CD14-positive monocyte (primary cell): ENCODE measurements around the gene SUSD6. TPM values are rescaled to one million over a fixed set of nuclear protein-coding genes. Genes with fewer than 3 reads are reported as not detected.

Source experiments
- DNase-seq, 3 donors: peaks; one replicate each; pipeline ENCODE4 v3.0.0-alpha.2; 2011 to 2022
- H2AFZ ChIP-seq: 2 replicates; pipeline ENCODE4 v1.6.0; 2012; ENCODE audit warnings: mild to moderate bottlenecking, low read depth, low read length, inconsistent platforms; ENCODE audit not compliant: insufficient read depth, poor library complexity, severe bottlenecking
- H3K27ac ChIP-seq, 2 donors: 1 replicate in 1 of 2; 2 replicates in 1 of 2; pipeline ENCODE4 v1.5.1; 2012 to 2013; ENCODE audit warnings: low read length in 2 of 2, control low read depth in 1 of 2, inconsistent platforms in 1 of 2, low read depth in 1 of 2, mild to moderate bottlenecking in 1 of 2
- H3K27me3 ChIP-seq, 2 donors: one replicate each; pipeline versions ENCODE4 v1.6.0 to v1.6.1; 2011 to 2013; ENCODE audit warnings: low read length in 2 of 2; ENCODE audit not compliant: control insufficient read depth in 2 of 2, insufficient read depth in 2 of 2
- H3K36me3 ChIP-seq, 2 donors: replicated peaks in 1 of 2; 1 replicate in 1 of 2; 2 replicates in 1 of 2; pipeline versions ENCODE4 v1.5.1 to v1.6.1; 2012 to 2013; ENCODE audit warnings: low read length in 2 of 2, control low read depth in 1 of 2, inconsistent platforms in 1 of 2, mild to moderate bottlenecking in 1 of 2; ENCODE audit not compliant: insufficient read depth in 2 of 2, control insufficient read depth in 1 of 2
- H3K4me1 ChIP-seq, 2 donors: 1 replicate in 1 of 2; 2 replicates in 1 of 2; pipeline versions ENCODE4 v1.5.1 to v1.6.1; 2012 to 2013; ENCODE audit warnings: low read length in 2 of 2, control low read depth in 1 of 2, inconsistent platforms in 1 of 2, mild to moderate bottlenecking in 1 of 2, moderate library complexity in 1 of 2; ENCODE audit not compliant: insufficient read depth in 2 of 2, control insufficient read depth in 1 of 2
- H3K4me2 ChIP-seq: replicated peaks from 2 replicates; pipeline ENCODE3; 2012; ENCODE audit warnings: low read length, moderate library complexity, mild to moderate bottlenecking; ENCODE audit not compliant: poor library complexity, severe bottlenecking; ENCODE audit errors: extremely low read depth
- H3K4me3 ChIP-seq, 3 experiments: fragments of 200-600 bp in 1 of 3; sonication (generic) in 1 of 3; replicated peaks in 1 of 3; 1 replicate in 2 of 3; 2 replicates in 1 of 3; pipeline ENCODE4 v1.5.1; 2011 to 2013; ENCODE audit warnings: low read length in 3 of 3, mild to moderate bottlenecking in 3 of 3, control low read depth in 2 of 3, low read depth in 2 of 3, inconsistent platforms in 1 of 3, moderate library complexity in 1 of 3
- H3K79me2 ChIP-seq: 2 replicates; pipeline ENCODE4 v1.6.0; 2012; ENCODE audit warnings: mild to moderate bottlenecking, control low read depth, inconsistent platforms, low read length, moderate library complexity; ENCODE audit not compliant: insufficient read depth
- H3K9ac ChIP-seq: 2 replicates; pipeline ENCODE4 v1.6.0; 2017; ENCODE audit warnings: low read length, mild to moderate bottlenecking; ENCODE audit not compliant: insufficient read depth, poor library complexity, severe bottlenecking
- H3K9me3 ChIP-seq, 2 donors: replicated peaks in 1 of 2; 1 replicate in 1 of 2; 2 replicates in 1 of 2; pipeline versions ENCODE4 v1.5.1 to v1.6.1; 2012 to 2013; ENCODE audit warnings: low read length in 2 of 2, control low read depth in 1 of 2; ENCODE audit not compliant: control insufficient read depth in 1 of 2, insufficient read depth in 1 of 2
- H4K20me1 ChIP-seq: 2 replicates; pipeline ENCODE4 v1.6.0; 2012; ENCODE audit warnings: mild to moderate bottlenecking, low read length, control low read depth, moderate library complexity; ENCODE audit not compliant: insufficient read depth
- H3K27ac Mint-ChIP-seq, 7 donors: one replicate each; pipeline ENCODE4 v1.8.0; 2020; ENCODE audit warnings: mild to moderate bottlenecking in 7 of 7, mixed read lengths in 7 of 7, moderate library complexity in 6 of 7, inconsistent platforms in 2 of 7
- H3K27me3 Mint-ChIP-seq, 3 donors: one replicate each; pipeline ENCODE4 v1.8.0; 2021 to 2022; ENCODE audit warnings: low read depth in 3 of 3, mild to moderate bottlenecking in 3 of 3, mixed read lengths in 3 of 3, moderate library complexity in 3 of 3, inconsistent platforms in 1 of 3
- H3K36me3 Mint-ChIP-seq, 2 donors: one replicate each; pipeline ENCODE4 v1.8.0; 2020; ENCODE audit warnings: mixed read lengths in 2 of 2, inconsistent platforms in 1 of 2, mild to moderate bottlenecking in 1 of 2
- H3K4me1 Mint-ChIP-seq: one replicate; pipeline ENCODE4 v1.8.0; 2020; ENCODE audit warnings: mild to moderate bottlenecking, mixed read lengths
- H3K4me3 Mint-ChIP-seq, 2 donors: one replicate each; pipeline ENCODE4 v1.8.0; 2020; ENCODE audit warnings: mild to moderate bottlenecking in 2 of 2, mixed read lengths in 2 of 2, moderate library complexity in 1 of 2
- H3K9me3 Mint-ChIP-seq, 7 donors: one replicate each; pipeline ENCODE4 v1.8.0; 2020 to 2022; ENCODE audit warnings: mixed read lengths in 7 of 7, mild to moderate bottlenecking in 6 of 7, moderate library complexity in 6 of 7, inconsistent platforms in 2 of 7
- WGBS: methylation state at CpG from one replicate; pipeline ENCODE4 v1.1.5; 2013; ENCODE audit warnings: missing lambda C conversion rate; ENCODE audit not compliant: insufficient coverage; 5-methylcytosine and 5-hydroxymethylcytosine counted together
- intact Hi-C, 2 donors: fragments of 100-400 bp; cut with micrococcal nuclease; formaldehyde crosslinking; loops; one replicate each; pipeline versions ENCODE4 v1.15.0 to v1.15.1; 2023
- polyA plus RNA-seq, 3 donors: library from polyadenylated mRNA; depleted of rRNA in 1 of 3; unstranded in 2 of 3; stranded (reverse) in 1 of 3; fragments of 300-500 nt in 2 of 3; fragments of >200 nt in 1 of 3; fragmentation: Illumina TruSeq in 2 of 3; gene quantifications; 1 replicate in 2 of 3; 2 replicates in 1 of 3; pipeline ENCODE4 v1.2.3, GENCODE V29; 2012 to 2021
- TF ChIP-seq, protein P1 (sequence below): fragments of 200-600 bp; IDR thresholded peaks from one replicate; pipeline ENCODE4 v1.8.0; 2022; ENCODE audit warnings: antibody characterized with exemption, mild to moderate bottlenecking

SUSD6 gene
- polyA plus RNA-seq, 3 donors: 17.3 to 81.8 (median 30.1) TPM

- H3K27ac Mint-ChIP-seq: no peak overlapping the region
- Histone ChIP-seq H3K4me1 (no peaks in the 10 kb centered on the region), H3K4me3 (no peak overlapping the region), H4K20me1 (no peaks in the 10 kb centered on the region), H3K36me3 (no peaks in the 10 kb centered on the region), H3K79me2 (no peaks in the 10 kb centered on the region), H2AFZ (no peak overlapping the region), H3K27me3 (no peaks in the 10 kb centered on the region), H3K9ac (no peak overlapping the region), H3K4me2 (no peak overlapping the region), H3K9me3 (no peaks in the 10 kb centered on the region), H3K27ac (no peak overlapping the region)
- H3K27me3 Mint-ChIP-seq: peaks cover 0 to 7% (median 2%) of the 10 kb centered on the region in 3 donors
- intact Hi-C loops: loop anchor here in 1 of 2 donors (5.0 kb wide), 1 partner anchor 127 kb away; no protein-coding TSS in a partner anchor
- no peak overlapping the region for H3K4me3 Mint-ChIP-seq
- TF ChIP-seq, protein P1, sequence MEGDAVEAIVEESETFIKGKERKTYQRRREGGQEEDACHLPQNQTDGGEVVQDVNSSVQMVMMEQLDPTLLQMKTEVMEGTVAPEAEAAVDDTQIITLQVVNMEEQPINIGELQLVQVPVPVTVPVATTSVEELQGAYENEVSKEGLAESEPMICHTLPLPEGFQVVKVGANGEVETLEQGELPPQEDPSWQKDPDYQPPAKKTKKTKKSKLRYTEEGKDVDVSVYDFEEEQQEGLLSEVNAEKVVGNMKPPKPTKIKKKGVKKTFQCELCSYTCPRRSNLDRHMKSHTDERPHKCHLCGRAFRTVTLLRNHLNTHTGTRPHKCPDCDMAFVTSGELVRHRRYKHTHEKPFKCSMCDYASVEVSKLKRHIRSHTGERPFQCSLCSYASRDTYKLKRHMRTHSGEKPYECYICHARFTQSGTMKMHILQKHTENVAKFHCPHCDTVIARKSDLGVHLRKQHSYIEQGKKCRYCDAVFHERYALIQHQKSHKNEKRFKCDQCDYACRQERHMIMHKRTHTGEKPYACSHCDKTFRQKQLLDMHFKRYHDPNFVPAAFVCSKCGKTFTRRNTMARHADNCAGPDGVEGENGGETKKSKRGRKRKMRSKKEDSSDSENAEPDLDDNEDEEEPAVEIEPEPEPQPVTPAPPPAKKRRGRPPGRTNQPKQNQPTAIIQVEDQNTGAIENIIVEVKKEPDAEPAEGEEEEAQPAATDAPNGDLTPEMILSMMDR: no peak
- no peaks in the 10 kb centered on the region for H3K36me3 Mint-ChIP-seq
- no peak for DNase-seq
- WGBS: 80% methylated on average over 2 of the region's 3 CpGs
- H3K9me3 Mint-ChIP-seq: no peaks in the 10 kb centered on the region
- no peaks in the 10 kb centered on the region for H3K4me1 Mint-ChIP-seq
These were observed 11.0 kb upstream of the SUSD6 start for GRCh38 chr14:69600304-69600891.

DNA sequence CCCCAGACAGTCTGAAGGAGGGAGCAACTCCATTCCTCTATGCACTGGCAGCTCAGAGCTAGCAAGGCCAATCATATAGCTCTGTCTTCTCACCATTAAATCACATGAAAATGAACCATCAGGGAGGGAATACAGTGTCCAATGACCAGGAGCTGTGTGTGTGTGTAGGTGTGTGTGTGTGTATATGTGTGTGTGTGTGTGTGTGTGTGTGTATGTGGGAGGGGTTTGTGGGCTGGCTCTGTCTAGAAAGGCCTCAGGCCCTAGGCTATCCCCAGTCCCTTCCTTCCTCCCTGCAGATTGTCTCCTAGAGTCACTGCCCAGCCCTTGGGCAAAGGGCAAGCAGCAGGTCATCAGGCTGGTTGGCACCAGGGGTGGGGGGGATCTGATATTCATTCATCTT lies 5.7 kb upstream of the SUSD6 start:
- Histone ChIP-seq H2AFZ (no peak overlapping the region), H3K4me3 (no peak overlapping the region), H3K4me1 (peaks cover 9 to 11% of the 10 kb centered on the region in 2 donors), H3K9ac (no peak overlapping the region), H3K27me3 (no peaks in the 10 kb centered on the region), H3K9me3 (no peaks in the 10 kb centered on the region), H3K79me2 (no peaks in the 10 kb centered on the region), H3K27ac (peak overlapping the region in 1 of 2 donors; percentile 6), H3K36me3 (no peaks in the 10 kb centered on the region), H3K4me2 (no peak overlapping the region), H4K20me1 (no peaks in the 10 kb centered on the region)
- Mint-ChIP-seq H3K36me3 (no peaks in the 10 kb centered on the region), H3K9me3 (no peaks in the 10 kb centered on the region), H3K4me3 (no peak overlapping the region), H3K4me1 (peaks cover 18% of the 10 kb centered on the region), H3K27me3 (peaks cover 0 to 4% (median 2%) of the 10 kb centered on the region in 3 donors), H3K27ac (peak overlapping the region in 1 of 7 donors; percentile 80)
- DNase-seq: no peak
- TF ChIP-seq, protein P1: no peak
- intact Hi-C loops: no loop called here
